CD4-positive, alpha-beta T cell treated with Interleukin-10 for 1 hour (primary cell): Measurements from ENCODE around the gene GPI.

Experiments used
- DNase-seq: peaks from one replicate; pipeline ENCODE4 v3.0.0-alpha.2; 2020

Gene GPI

GRCh38 chr19:34405892-34406660, 41.1 kb downstream of the GPI start:
- DNase-seq = no peak

DNA sequence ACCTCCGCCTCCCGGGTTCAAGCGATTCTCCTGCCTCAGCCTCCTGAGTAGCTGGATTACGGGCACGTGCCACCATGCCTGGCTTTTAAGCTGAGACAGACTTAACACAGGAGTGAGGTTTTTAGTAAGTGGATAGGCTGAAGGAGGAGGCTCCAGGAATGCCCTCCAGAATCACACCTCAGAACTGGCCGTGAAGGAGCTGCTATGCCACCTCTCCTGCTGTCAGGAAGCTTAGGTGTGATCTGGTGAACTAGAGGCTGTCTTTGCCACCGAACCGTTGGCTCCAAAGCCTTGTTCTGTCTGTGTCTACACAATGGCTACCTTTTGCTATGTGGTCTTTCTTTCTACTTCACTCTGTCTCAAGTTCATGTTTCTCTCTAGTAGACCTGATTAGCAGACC, 43.4 kb downstream of the GPI start:
- no peak for DNase-seq

DNA sequence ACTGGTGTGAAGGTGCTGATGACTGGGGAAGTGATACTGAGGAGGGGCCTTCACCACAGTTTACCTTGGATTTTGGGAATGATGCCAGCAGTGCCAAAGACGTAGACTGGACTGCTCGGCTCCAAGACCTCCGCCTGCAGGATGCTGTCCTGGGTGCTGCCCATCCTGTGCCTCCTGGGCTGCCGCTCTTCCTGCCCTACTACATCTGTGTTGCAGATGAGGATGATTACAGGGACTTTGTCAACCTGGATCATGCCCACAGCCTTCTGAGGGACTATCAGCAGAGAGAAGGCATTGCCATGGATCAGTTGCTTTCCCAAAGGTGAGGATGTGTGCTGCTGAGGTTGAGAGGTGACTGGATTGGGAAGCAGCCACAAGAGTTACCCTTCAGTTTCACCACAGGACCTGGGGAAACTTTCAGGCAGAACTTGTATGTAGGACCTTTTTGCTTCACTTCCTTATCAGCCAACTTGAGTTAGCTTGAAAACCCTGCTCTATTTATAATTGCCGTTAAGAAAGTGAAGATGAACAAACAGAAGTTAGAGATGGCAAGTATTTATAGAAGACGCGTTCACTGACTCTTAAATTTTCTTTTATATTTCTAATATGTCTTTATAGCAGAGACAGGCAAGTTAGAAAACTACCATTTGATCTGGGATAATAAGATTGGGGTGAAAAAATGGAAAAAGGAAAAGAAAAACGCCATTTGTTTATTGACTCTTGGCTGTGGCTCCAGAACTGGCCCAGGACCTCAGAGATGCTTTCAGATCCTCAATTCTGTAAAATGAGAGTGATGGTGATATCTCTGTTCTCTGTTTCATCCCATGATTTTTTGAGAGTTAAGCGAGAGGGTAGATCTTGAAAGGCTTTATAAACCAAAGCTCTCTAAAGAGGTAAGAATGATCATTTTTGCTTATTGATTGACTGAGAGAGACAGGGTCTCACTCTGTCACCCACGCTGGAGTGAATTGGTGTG, 44.5 kb downstream of the GPI start:
- DNase-seq = no peak

- DNase-seq = no peak
Observed at GRCh38 chr19:34411216-34411615, 46.2 kb downstream of the GPI start.

DNA sequence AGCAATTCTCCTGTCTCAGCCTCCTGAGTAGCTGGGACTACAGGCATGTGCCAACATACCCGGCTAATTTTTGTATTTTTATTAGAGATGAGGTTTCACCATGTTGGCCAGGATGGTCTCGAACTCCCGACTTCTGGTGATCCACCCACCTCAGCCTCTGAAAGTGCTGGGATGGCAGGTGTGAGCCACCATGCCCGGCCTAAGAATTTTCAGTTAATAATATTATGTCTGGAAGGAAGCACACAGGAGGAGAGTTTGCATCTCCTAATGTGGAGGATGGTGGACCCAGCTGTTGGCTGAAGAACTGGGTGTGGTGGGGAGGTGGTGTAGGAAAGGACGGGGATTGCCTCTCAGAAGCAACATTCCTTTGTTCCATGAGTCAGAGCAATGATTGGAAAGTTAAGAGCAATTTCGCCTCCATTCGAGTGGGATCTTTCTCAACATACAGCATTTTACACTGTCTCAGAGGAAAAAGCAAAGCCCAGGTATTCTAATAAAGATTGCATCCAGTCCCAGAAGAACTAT, 51.1 kb downstream of the GPI start:
- DNase-seq = no peak

- no peak for DNase-seq
Observed at GRCh38 chr19:34418300-34418699, 53.3 kb downstream of the GPI start.

DNA sequence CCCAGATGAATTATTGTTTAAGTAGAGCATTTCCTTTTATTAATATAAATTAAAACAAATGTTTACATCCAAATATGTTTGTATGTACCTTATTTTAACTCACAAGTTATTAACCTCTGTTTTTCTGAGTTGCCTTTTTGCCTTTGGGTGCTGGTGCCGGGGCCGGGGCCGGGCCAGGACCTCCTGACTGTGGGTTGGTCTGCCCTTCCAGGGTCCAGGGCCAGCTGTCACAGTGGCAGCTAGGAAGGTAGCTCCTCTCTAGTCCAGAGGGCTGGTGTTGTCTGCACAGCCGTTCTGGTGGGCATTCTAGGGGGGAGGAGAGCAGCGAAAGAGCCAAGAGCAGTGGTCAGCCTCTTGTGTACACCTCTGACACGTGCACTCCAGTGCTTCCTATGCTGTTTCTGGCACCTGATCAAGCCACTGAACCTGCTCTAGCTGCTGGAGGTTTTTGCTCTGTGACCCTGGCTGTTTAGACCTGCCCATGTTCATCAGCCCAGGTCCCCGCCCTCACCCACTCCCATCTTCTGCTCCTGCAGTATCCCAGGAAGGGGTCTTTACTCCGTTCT, 61.2 kb downstream of the GPI start:
- no peak for DNase-seq

- no peak for DNase-seq
Observed at GRCh38 chr19:34428549-34429285, 63.7 kb downstream of the GPI start.

- DNase-seq = no peak
Observed at GRCh38 chr19:34429553-34429952, 64.6 kb downstream of the GPI start.

DNA sequence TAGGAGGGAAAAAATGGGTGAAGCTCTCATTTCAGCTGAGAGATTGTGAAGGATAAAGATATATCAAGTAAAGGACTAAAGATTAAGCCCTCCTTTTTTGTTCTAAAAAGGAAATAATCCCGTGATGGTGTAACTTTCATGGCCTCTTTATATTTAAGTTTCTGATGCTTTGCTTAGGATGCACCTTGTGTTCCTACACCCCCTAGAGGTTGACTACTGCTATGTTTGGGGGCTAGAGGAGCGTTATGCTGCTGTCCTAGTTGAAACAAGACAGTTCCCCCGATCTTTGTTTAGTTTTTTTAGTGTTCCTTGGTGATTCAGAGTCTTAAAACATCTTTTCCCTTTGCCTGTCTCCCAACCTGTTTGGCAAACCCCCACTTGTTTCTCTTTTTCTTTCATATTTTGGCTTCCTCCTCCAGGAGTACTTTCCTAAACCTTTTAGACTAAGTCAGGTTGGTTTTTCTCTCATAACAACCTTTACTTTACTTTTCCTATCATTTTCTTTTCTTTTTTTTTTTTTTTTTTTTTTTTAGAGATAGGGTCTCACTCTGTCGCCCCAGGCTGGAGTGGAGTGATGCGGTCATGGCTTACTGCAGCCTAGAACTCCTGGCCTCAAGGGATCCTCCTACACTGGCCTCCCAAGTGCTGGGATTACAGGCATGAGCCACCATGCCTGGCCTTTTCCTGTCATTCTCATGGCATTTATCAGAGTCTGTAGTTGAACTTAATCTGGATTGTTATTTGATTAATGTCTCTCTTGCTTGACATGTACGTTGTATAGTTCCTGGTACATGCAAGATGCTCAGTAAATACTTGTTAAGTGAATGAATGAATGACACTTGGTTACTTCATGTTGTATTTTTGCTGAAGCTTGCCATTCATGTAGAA, 66.0 kb downstream of the GPI start:
- DNase-seq = peak; percentile 79

- no peak for DNase-seq
Observed at GRCh38 chr19:34431681-34432402, 66.8 kb downstream of the GPI start.

DNA sequence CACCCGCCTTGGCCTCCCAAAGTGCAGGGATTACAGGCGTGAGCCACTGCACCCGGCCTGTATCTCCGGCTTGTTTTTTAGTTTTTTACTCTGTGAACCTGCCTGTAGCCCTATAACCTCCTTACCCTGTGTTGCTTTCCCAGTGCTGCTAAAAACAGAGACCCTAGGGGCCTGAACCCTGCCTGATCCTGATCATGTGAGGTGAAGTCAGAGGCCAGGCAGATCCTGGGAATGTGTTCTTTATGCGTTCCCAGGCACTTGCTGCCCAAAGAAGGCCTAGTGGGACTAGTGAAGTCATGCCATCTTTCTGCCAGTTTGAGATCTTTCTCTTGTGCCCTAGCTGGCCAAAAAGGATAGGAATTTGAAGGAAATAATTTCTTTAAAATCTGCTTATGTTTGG, 67.8 kb downstream of the GPI start:
- DNase-seq = no peak

DNA sequence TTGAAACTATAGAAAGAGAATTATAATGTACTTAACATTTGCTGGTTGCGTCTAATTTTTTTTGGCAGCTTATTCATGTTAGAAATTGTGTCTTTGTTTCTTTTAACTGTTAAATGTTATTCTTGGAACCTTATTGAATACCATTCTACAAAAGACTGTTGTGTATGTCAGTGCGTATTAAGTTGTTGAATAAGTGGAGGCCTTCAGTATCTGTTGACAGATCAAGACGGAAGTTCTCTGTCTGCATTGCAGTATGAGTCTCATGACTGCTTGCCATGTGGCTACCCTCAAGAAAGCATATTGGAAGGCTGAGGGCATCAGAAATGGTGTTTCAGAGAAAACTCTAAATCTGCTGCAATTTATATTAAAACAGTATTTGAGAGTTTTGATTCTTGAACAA, 71.7 kb downstream of the GPI start:
- no peak for DNase-seq

- no peak for DNase-seq
Observed at GRCh38 chr19:34448191-34448590, 83.2 kb downstream of the GPI start.
